ENCODE measurements around the gene NOP53. TPM values are rescaled to one million over a fixed set of nuclear protein-coding genes. Genes with fewer than 3 reads are reported as not detected.
"Not testable (repeated sequence)": the region's sequence is repeated elsewhere in the genome, so short reads cannot be mapped to it uniquely, and the experiment has no call there.

The NOP53 gene
- total RNA-seq, 1 donor from 2014 or later = 80.3 TPM

- ATAC-seq (no peak), DNase-seq (ENCODE audit: low spot score) (no peak)
Observed at GRCh38 chr19:47752440-47753211, 7.3 kb downstream of the NOP53 start.

- no peak for ATAC-seq
- DNase-seq (ENCODE audit: low spot score) = no peak
Observed at GRCh38 chr19:47754206-47755064, 9.1 kb downstream of the NOP53 start.

GRCh38 chr19:47755065-47755761 lies 9.9 kb downstream of the NOP53 start:
- no peak for DNase-seq (ENCODE audit: low spot score)
- no peak for ATAC-seq

- DNase-seq (ENCODE audit: low spot score) = no peak
- ATAC-seq = peak; percentile 26
Observed at GRCh38 chr19:47755762-47756626, 10.6 kb downstream of the NOP53 start.

- DNase-seq (ENCODE audit: low spot score) (no peak), ATAC-seq (peak; percentile 19)
Observed at GRCh38 chr19:47756627-47756929, 11.2 kb downstream of the NOP53 start.

GRCh38 chr19:47756953-47757608 lies 11.7 kb downstream of the NOP53 start:
- DNase-seq (ENCODE audit: low spot score) = peak; percentile 82
- ATAC-seq = peak; percentile 82

GRCh38 chr19:47757617-47758442 lies 12.5 kb downstream of the NOP53 start:
- DNase-seq (ENCODE audit: low spot score) (no peak), ATAC-seq (peak; percentile 36)

GRCh38 chr19:47758443-47758804 lies 13.1 kb downstream of the NOP53 start:
- DNase-seq (ENCODE audit: low spot score) = no peak
- no peak for ATAC-seq

- no peak for DNase-seq (ENCODE audit: low spot score)
Observed at GRCh38 chr19:47760632-47760999, 15.3 kb downstream of the NOP53 start.

GRCh38 chr19:47761566-47761965 lies 16.2 kb downstream of the NOP53 start:
- no peak for ATAC-seq
- DNase-seq (ENCODE audit: low spot score) = no peak

More at GRCh38 chr19:47760632-47760999, 15.3 kb downstream of the NOP53 start:
- no peak for ATAC-seq

GRCh38 chr19:47762151-47762550 lies 16.8 kb downstream of the NOP53 start:
- ATAC-seq = no peak
- no peak for DNase-seq (ENCODE audit: low spot score)

GRCh38 chr19:47762615-47763308 lies 17.4 kb downstream of the NOP53 start:
- no peak for DNase-seq (ENCODE audit: low spot score)
- ATAC-seq = peak; percentile 47

- DNase-seq (ENCODE audit: low spot score); ATAC-seq: not testable (repeated sequence)
Observed at GRCh38 chr19:47764705-47765104, 19.4 kb downstream of the NOP53 start.

GRCh38 chr19:47765523-47766358 lies 20.4 kb downstream of the NOP53 start:
- no peak for DNase-seq (ENCODE audit: low spot score)
- peak; percentile 61 for ATAC-seq

- DNase-seq (ENCODE audit: low spot score) = no peak
- ATAC-seq = no peak
Observed at GRCh38 chr19:47766359-47766620, 20.9 kb downstream of the NOP53 start.

- DNase-seq (ENCODE audit: low spot score) (no peak), ATAC-seq (no peak)
Observed at GRCh38 chr19:47766670-47767069, 21.3 kb downstream of the NOP53 start.

GRCh38 chr19:47767349-47767748 lies 22.0 kb downstream of the NOP53 start:
- ATAC-seq (no peak), DNase-seq (ENCODE audit: low spot score) (no peak)

- DNase-seq (ENCODE audit: low spot score) = no peak
- ATAC-seq = no peak
Observed at GRCh38 chr19:47768604-47769003, 23.3 kb downstream of the NOP53 start.

Data from left lobe of liver (tissue), 2 donors.